Neural progenitor cell (in vitro differentiated cells): Measurements from ENCODE around the gene OR2F2.

Source experiments
- CTCF ChIP-seq: fragments of 200-600 bp; sonication (generic); IDR thresholded peaks from 2 replicates; pipeline ENCODE4 v1.5.1; 2017; ENCODE audit warnings: antibody characterized with exemption, mild to moderate bottlenecking
- EZH2 ChIP-seq: fragments of 200-600 bp; sonication (generic); IDR thresholded peaks from 2 replicates; pipeline ENCODE4 v1.6.1; 2017; ENCODE audit warnings: antibody characterized with exemption, mild to moderate bottlenecking, moderate library complexity
- EZH2phosphoT487 ChIP-seq: fragments of 200-600 bp; sonication (generic); IDR thresholded peaks from 2 replicates; pipeline ENCODE4 v1.6.1; 2017; ENCODE audit warnings: antibody characterized with exemption

- TF ChIP-seq CTCF (no peak), EZH2phosphoT487 (no peak), EZH2 (no peak)
Observed at GRCh38 chr7:143891457-143891856, 43.6 kb upstream of the OR2F2 start.
